Measurements from ENCODE around the gene SOHLH1.

- TF ChIP-seq CTCF (IDR thresholded peaks at IDR 0.05 in 8 of 11, conservative IDR thresholded peaks at IDR 0.05 in 3 of 11) (no peak), POLR2AphosphoS5 (IDR thresholded peaks at IDR 0.05) (no peak), POLR2A (IDR thresholded peaks at IDR 0.05) (no peak)
Measured at GRCh38 chr9:135655317-135655716, 44.0 kb downstream of the SOHLH1 start.

Measured in spleen (tissue), 7 donors.